ENCODE data around the gene PLBD2. TPM values are rescaled to one million over a fixed set of nuclear protein-coding genes. Genes with fewer than 3 reads are reported as not detected.
"Not testable (repeated sequence)": the region's sequence is repeated elsewhere in the genome, so short reads cannot be mapped to it uniquely, and the experiment has no call there.

Gene PLBD2
- polyA plus RNA-seq, 5 donors = 16.4 to 23.1 (median 19.9) TPM

GRCh38 chr12:113333877-113334785 is 24.3 kb upstream of the PLBD2 start:
- DNase-seq = no peak

GRCh38 chr12:113334786-113335539 is 23.4 kb upstream of the PLBD2 start, which contains the start of gene SLC8B1:
Gene SLC8B1, minus strand, starts transcription at chr12:113335109. Its CDS starts 2,231 bp downstream, at chr12:113332878.
- DNase-seq = peak; percentile 78 to 79

- no peak for DNase-seq
Measured at GRCh38 chr12:113339540-113339939, 18.8 kb upstream of the PLBD2 start.

GRCh38 chr12:113340061-113340460 is 18.3 kb upstream of the PLBD2 start:
- no peak for DNase-seq

- DNase-seq = no peak
Measured at GRCh38 chr12:113341535-113341934, 16.9 kb upstream of the PLBD2 start.

- no peak for DNase-seq
Measured at GRCh38 chr12:113345318-113345717, 13.1 kb upstream of the PLBD2 start.

- no peak for DNase-seq
Measured at GRCh38 chr12:113346353-113346752, 12.0 kb upstream of the PLBD2 start.

- no peak for DNase-seq
Measured at GRCh38 chr12:113347107-113347506, 11.3 kb upstream of the PLBD2 start.

GRCh38 chr12:113347892-113348291 is 10.5 kb upstream of the PLBD2 start:
- DNase-seq = no peak

GRCh38 chr12:113348849-113349536 is 9.4 kb upstream of the PLBD2 start:
- no peak for DNase-seq

GRCh38 chr12:113351089-113351488 is 7.3 kb upstream of the PLBD2 start:
- no peak for DNase-seq

- not testable (repeated sequence) for DNase-seq
Measured at GRCh38 chr12:113354192-113354591, 4.2 kb upstream of the PLBD2 start.

- DNase-seq = peak; percentile 49
Measured at GRCh38 chr12:113359133-113359938, 949 bp downstream of the PLBD2 start.

- DNase-seq = no peak
Measured at GRCh38 chr12:113359939-113360748, 1.8 kb downstream of the PLBD2 start.

GRCh38 chr12:113361574-113362370 is 3.4 kb downstream of the PLBD2 start:
- no peak for DNase-seq

GRCh38 chr12:113364698-113365097 is 6.3 kb downstream of the PLBD2 start:
- no peak for DNase-seq

GRCh38 chr12:113365639-113366395 is 7.4 kb downstream of the PLBD2 start:
- DNase-seq = no peak

GRCh38 chr12:113366827-113367226 is 8.4 kb downstream of the PLBD2 start:
- no peak for DNase-seq

GRCh38 chr12:113368331-113368730 is 9.9 kb downstream of the PLBD2 start:
- no peak for DNase-seq
